DOHH2 (cell line): ENCODE measurements around the gene JAG2.

Experiments used
- H3F3A ChIP-seq: fragments of 200-600 bp; sonication (generic), shearing (Covaris generic); 2 replicates; pipeline ENCODE4 v1.6.0; 2016; ENCODE audit warnings: antibody characterized with exemption, mild to moderate bottlenecking; ENCODE audit not compliant: control insufficient read depth, insufficient read depth
- H3K27ac ChIP-seq: fragments of 200-600 bp; sonication (generic); 2 replicates; pipeline ENCODE4 v1.5.1; 2014; ENCODE audit warnings: low read depth, mild to moderate bottlenecking, low read length, moderate library complexity
- H3K27me3 ChIP-seq: fragments of 200-600 bp; sonication (generic); 2 replicates; pipeline ENCODE4 v1.6.1; 2014; ENCODE audit warnings: mild to moderate bottlenecking, low read length, mixed read lengths; ENCODE audit not compliant: control insufficient read depth
- H3K36me3 ChIP-seq: fragments of 200-600 bp; sonication (generic); 2 replicates; pipeline ENCODE4 v1.6.1; 2014; ENCODE audit warnings: mild to moderate bottlenecking, low read length, moderate library complexity, mixed read lengths; ENCODE audit not compliant: control insufficient read depth
- H3K4me1 ChIP-seq: fragments of 200-600 bp; sonication (generic); 2 replicates; pipeline ENCODE4 v1.6.1; 2014; ENCODE audit warnings: mild to moderate bottlenecking, low read length, mixed read lengths; ENCODE audit not compliant: control insufficient read depth
- H3K4me2 ChIP-seq: fragments of 200-600 bp; sonication (generic); 2 replicates; pipeline ENCODE4 v1.6.0; 2014; ENCODE audit warnings: mild to moderate bottlenecking, low read length, moderate library complexity
- H3K4me3 ChIP-seq: fragments of 200-600 bp; sonication (generic); 2 replicates; pipeline ENCODE4 v1.5.1; 2014; ENCODE audit warnings: mild to moderate bottlenecking, low read length, mixed read lengths
- H3K79me2 ChIP-seq: fragments of 200-600 bp; sonication (generic); 2 replicates; pipeline ENCODE4 v1.6.1; 2014; ENCODE audit warnings: mild to moderate bottlenecking, low read length, mixed read lengths; ENCODE audit not compliant: control insufficient read depth
- H3K9me2 ChIP-seq: fragments of 200-600 bp; sonication (generic); replicated peaks from 2 replicates; pipeline ENCODE4 v1.6.1; 2014; ENCODE audit warnings: mild to moderate bottlenecking, low read length, mixed read lengths; ENCODE audit not compliant: control insufficient read depth
- H3K9me3 ChIP-seq: fragments of 200-600 bp; sonication (generic); 2 replicates; pipeline ENCODE4 v1.6.1; 2014; ENCODE audit warnings: antibody characterized with exemption, low read length, mixed read lengths; ENCODE audit not compliant: control insufficient read depth, insufficient read depth
- H4K20me1 ChIP-seq: fragments of 200-600 bp; sonication (generic); 2 replicates; pipeline ENCODE4 v1.6.0; 2014; ENCODE audit warnings: low read depth, mild to moderate bottlenecking, antibody characterized with exemption, low read length, moderate library complexity; ENCODE audit not compliant: control insufficient read depth, insufficient read depth
- EZH2phosphoT487 ChIP-seq: fragments of 200-600 bp; sonication (generic); IDR thresholded peaks from 2 replicates; pipeline ENCODE4 v1.6.1; 2017; ENCODE audit warnings: borderline replicate concordance, mild to moderate bottlenecking, antibody characterized with exemption, low read length, moderate library complexity, mixed read lengths
- TF ChIP-seq, protein P1 (sequence below): fragments of 200-600 bp; sonication (generic); IDR thresholded peaks from one replicate; pipeline ENCODE4 v1.5.1; 2014; ENCODE audit warnings: antibody characterized with exemption, mild to moderate bottlenecking, low read depth, low read length; ENCODE audit not compliant: poor library complexity, severe bottlenecking

Gene JAG2

DNA sequence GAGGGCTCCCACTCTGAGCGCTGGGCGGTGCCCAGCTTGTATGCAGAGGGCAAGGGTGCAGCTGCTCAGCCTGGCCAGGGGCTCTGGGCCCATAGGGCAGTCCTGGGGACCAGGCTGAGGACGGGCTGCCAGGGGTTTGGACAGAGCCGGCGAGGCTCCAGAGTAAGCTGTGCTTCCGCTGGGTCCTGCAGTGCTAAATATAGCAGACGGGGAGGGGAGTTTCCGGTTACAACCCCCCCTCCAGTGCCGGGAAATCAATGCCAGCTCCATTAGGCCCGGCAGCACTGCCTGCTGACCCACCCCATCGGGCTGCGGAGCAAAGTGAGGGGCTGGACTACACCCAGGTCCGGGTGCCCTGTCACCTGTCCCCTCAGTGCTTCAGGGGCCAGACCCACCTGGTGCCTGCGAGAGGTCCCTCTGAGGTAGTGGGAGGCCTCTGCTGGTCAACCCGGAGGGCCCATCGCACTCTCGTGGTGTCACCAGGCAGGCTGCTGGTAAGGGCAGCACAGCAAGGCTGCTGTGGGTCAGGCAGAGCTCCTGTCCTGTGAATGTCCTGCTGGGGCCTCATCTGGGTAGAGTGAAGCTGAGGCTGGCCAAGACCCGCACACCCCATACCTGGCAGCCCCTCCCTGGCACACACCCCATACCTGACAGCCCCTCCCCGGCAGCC is 2.6 kb upstream of the JAG2 start:
- Histone ChIP-seq H4K20me1 (peaks cover 4% of the 10 kb centered on the region; the same call in 1 of the 2 replicates), H3K27me3 (peaks cover 38% of the 10 kb centered on the region), H3K4me2 (0 out of 2 replicates have a peak overlapping the region, but pooled peaks have one; percentile 26), H3K36me3 (no peaks in the 10 kb centered on the region), H3K79me2 (no peaks in the 10 kb centered on the region), H3F3A (no peaks in the 10 kb centered on the region), H3K9me3 (no peaks in the 10 kb centered on the region), H3K4me1 (peaks cover 37% of the 10 kb centered on the region), H3K4me3 (no peak overlapping the region), H3K27ac (no peak overlapping the region), H3K9me2 (no peaks in the 10 kb centered on the region)
- TF ChIP-seq EZH2phosphoT487: no peak
- TF ChIP-seq, protein P1, sequence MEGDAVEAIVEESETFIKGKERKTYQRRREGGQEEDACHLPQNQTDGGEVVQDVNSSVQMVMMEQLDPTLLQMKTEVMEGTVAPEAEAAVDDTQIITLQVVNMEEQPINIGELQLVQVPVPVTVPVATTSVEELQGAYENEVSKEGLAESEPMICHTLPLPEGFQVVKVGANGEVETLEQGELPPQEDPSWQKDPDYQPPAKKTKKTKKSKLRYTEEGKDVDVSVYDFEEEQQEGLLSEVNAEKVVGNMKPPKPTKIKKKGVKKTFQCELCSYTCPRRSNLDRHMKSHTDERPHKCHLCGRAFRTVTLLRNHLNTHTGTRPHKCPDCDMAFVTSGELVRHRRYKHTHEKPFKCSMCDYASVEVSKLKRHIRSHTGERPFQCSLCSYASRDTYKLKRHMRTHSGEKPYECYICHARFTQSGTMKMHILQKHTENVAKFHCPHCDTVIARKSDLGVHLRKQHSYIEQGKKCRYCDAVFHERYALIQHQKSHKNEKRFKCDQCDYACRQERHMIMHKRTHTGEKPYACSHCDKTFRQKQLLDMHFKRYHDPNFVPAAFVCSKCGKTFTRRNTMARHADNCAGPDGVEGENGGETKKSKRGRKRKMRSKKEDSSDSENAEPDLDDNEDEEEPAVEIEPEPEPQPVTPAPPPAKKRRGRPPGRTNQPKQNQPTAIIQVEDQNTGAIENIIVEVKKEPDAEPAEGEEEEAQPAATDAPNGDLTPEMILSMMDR: no peak

DNA sequence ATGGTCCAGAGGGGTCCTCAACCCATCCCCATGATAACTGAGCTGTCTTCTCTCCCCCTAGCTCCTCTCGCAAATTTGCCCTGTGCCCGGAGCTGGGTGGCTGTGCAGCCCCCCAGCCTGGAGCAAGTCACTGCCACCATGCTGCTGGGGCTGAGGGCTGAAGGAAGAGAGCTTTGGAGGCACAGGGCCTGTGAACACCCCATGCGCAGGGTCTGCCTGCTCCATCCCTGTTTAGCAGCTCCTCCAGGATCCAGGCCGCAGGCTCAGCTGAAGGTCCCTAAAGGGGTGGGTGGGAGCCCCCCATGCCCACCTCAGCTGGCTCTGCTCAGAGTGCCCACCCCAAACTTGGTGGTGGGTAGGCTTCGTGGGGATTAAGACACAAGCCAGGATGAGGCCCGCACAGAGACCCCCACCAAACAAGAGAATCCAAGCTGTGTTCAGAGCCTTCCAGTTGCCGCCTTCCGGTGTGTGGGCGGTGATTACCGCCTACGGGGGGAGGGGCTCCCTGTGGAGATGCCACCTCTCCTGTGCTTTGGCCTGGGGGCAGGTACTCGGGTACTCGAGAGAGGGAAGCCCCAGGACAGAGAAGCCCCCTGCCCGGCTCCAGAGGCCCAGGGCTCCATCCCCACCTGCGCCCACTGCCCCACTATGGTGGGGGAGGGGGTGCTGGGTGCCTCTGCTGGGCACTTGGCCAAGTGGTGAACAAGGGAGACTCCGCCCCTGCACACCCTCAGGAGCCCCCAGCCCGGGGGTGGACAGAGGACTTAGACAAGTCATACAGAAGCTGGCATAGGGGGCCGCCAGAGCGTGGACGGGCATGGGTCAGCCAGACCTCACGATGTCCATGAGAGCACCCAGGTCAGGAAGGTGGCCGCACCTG is 1.4 kb upstream of the JAG2 start:
- H3K27me3 ChIP-seq: peaks cover 38% of the 10 kb centered on the region
- no peaks in the 10 kb centered on the region for H3F3A ChIP-seq

DNA sequence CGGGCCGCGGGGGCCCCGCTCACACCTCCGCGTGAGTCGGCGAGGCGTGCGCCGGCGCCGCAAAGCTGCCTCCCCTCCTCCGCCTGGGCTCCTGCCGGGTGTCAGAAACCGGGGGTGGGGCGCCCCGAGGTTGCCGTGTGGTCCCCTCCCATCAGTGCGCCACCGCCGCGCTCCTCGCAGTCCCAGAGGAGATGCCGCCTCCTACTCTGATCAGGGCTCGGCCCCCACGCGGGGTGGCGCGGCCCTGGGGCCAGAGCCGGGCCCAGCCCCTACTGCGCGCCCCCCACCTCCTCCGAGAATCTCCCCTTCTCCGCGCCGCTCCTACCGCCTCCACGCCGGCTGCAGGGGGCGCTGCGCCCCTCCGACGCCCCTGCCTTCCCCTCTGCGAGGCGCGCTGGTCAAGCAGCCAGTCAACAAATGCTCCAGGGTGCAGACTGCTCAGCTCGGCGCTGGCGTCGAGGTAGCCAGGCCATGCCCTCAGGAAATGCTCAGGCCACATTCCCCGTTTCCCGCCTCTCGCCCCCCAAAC is 467 bp upstream of the JAG2 start:
- H3K4me1 ChIP-seq: peaks cover 16% of the 10 kb centered on the region
- peaks cover 4% of the 10 kb centered on the region; the same call in 1 of the 2 replicates for H4K20me1 ChIP-seq
- H3F3A ChIP-seq: no peaks in the 10 kb centered on the region
- no peaks in the 10 kb centered on the region for H3K79me2 ChIP-seq
- H3K9me3 ChIP-seq: no peaks in the 10 kb centered on the region
- H3K4me2 ChIP-seq: peak overlapping the region; percentile 61
- H3K36me3 ChIP-seq: no peaks in the 10 kb centered on the region
- peak overlapping the region; percentile 58 for H3K4me3 ChIP-seq
- no peak overlapping the region for H3K27ac ChIP-seq
- no peak; the same call in 1 of the 2 replicates for TF ChIP-seq EZH2phosphoT487
- TF ChIP-seq, protein P1: peak; percentile 82
- no peaks in the 10 kb centered on the region for H3K9me2 ChIP-seq
- H3K27me3 ChIP-seq: peaks cover 38% of the 10 kb centered on the region

More for the DNA sequence above, 1.4 kb upstream of the JAG2 start:
- no peaks in the 10 kb centered on the region for H3K9me3 ChIP-seq
- H3K79me2 ChIP-seq: no peaks in the 10 kb centered on the region
- TF ChIP-seq EZH2phosphoT487: no peak
- TF ChIP-seq, protein P1: no peak
- H3K36me3 ChIP-seq: no peaks in the 10 kb centered on the region
- no peak overlapping the region for H3K4me3 ChIP-seq
- H3K4me2 ChIP-seq: no peak overlapping the region
- no peak overlapping the region for H3K27ac ChIP-seq
- peaks cover 4% of the 10 kb centered on the region; the same call in 1 of the 2 replicates for H4K20me1 ChIP-seq
- H3K4me1 ChIP-seq: peaks cover 26% of the 10 kb centered on the region
- H3K9me2 ChIP-seq: no peaks in the 10 kb centered on the region
